ENCODE data around the gene CIB2.

CIB2 gene

DNA sequence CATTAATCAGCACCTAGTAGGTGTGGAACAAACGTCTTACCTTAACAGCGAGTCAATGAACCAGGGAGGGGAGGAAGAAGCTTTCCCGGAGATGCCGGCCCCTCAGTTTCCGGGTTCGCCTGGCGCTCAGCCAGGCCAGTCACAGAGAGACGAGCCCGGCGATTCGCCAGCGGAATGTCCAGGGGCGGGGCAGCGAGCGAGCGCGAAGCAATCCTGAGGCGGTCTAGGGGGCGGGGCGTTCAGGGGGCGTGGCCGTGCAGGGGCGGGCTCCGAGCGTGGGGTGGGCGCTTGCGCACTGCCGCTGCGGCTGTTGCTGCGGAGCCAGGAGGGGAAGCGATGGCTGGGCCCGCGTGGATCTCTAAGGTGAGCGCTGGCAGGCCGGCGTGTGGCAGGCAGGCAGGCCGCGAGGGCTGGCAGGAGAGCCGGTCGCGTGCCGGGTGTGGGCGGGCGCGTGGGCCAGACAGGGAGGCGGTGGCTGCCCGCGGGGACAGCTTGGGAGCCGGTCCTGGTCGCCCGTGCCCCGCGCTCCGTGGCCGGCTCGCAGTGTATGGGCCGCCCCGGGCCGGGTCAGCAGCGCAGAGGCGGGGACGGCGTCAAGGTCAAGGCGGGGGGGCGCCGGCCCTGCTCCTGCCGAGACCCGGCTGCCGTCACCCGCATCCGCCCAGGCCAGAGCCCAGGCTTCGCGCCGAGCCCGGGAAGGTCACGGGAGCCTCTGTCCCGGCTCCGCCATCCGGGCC, 18.0 kb upstream of the CIB2 start, which contains the start of gene IDH3A:
Gene IDH3A (plus strand): TSS at position 295 of the 737 bp plus-strand sequence. CDS start 42 bp downstream, at position 337.
- peak; percentile 94 for DNase-seq

DNA sequence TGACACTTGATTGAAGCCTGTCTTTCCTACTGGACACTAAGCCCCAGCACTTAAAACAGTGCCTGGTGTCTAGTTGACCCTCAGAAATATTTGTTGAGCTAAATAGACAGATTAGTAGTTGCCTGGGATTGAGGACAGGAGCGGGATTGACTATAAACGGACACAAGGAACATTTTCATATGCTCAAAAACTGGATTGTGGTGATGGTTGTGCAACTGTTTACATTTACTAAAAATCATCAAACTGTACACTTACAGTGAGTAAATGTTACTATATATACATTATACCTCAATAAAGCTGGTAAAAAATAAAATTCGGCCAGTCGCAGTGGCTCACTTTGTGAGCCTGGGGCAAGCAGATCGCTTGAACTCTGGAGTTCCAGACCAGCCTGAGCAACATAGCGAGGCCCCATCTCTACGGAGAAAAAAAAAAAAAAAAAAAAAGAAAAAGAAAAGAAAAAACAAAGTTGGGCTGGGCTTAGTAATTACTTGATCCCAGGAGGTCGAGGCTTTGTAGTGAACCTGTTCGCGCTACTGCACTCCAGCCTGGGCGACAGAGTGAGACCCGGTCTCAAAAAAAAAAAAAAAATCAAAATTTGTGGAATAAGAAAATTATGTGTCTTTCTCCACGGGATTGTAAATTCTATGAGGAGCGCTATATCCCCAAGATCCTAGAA, 17.3 kb upstream of the CIB2 start:
- no peak for DNase-seq

DNA sequence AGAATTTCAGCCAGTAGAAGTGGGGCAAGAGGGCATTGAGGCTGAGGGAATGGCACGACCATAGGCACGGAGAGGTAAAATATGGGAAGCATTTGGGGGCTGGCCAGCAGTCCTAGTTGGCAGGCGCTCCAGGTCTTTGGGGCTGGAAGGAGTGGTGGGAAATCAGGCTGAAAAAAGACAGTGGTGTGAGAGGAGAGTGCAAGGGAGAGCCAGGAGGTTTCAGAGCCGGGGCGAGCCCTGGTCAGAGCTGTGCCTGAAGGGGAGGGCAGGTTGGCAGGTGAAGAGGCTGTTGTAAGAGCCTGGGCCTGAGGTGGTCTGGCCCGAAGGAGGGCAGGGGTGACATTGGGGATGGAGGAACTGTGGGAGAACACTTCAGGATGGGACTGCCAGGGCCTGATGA, 16.3 kb upstream of the CIB2 start:
- no peak for DNase-seq

DNA sequence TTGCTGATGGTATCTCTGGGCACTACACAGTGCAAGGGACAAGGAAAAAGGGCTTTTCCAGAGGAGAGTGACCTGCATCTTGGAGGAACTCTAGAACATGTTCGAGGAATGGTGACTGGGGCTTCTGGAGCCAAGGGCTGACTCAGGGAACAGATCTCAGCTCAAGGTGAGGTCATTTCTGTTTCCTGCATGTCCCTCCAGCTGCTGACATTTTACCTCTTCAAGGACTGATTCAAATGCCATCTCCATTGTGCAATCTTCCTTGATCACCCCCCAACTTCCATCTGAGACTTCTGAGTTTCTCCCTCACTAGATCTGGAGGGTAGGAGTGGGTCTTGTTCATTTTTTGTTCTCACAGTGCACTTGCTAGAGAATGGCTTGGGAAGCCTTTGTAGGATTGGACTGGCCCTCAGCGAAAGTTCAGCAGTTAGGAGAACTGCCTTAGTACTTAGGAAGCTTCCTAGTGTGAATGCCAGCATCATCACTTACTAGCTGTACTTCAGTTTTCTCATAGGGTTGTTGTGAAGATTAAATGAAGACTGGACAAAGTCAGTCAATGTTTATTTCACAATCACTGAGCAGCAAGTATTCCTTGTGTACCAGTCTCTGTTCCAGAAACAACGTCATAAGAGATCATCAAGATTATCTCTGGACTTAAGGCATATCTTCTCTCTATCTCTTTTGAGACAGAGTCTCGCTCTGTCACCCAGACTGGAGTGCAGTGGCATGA, 15.3 kb upstream of the CIB2 start:
- peak; percentile 12 for DNase-seq

DNA sequence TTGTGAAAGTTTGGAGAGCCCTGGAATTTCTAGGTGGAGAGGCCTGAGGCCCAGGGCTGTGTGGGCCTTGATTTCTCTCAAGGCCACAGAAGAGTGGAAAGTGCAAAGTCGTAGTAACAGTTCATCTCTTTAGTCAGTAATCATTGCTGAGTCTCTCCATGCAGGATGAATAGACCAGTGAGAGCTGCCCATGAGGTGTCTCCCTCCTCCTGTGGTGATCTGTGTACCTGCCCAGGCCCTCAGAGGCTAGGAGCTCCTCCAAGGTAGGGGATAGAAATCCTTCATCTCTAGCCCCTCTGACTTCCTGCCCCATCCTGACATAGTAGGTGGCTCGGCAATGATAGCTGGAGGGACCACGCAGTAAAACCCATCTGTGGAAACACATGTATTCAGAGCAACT, 11.1 kb upstream of the CIB2 start:
- no peak for DNase-seq

DNA sequence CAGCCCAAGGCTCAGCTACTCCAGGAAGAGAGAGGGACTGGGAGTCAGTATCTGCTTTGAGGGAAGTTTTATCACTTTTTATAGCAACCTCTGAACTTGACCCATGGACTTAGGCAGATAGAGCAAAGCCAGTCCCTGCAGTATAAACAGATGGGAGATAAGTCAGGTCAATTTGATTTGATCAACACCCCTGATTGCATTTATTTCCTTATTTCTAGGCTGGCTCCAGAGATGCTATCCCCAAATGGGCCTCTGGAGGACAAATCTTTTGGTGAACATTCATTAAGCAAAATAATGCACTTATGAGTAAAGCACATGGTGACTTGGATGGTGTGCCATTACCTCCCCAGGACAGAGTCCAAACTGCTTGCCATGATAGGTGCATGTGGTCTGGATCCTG, 9.0 kb upstream of the CIB2 start:
- no peak for DNase-seq

DNA sequence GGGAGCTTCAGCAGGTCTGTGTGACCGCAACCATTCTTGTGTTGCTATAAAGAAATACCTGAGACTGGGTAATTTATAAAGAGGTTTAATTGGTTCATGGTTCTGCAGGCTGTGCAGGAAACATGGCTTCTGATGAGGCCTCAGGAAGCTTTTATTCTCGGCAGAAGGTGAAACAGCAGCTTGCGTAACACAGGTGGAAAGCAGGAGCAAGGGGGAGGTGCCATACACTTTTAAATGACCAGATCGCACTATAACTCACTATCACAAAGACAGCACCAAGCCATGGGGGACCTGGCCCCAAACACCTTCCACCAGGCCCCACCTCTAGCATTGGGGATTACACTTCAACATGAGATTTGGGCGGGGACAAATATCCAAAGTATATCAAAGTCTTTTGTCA, 8.3 kb upstream of the CIB2 start:
- no peak for DNase-seq

DNA sequence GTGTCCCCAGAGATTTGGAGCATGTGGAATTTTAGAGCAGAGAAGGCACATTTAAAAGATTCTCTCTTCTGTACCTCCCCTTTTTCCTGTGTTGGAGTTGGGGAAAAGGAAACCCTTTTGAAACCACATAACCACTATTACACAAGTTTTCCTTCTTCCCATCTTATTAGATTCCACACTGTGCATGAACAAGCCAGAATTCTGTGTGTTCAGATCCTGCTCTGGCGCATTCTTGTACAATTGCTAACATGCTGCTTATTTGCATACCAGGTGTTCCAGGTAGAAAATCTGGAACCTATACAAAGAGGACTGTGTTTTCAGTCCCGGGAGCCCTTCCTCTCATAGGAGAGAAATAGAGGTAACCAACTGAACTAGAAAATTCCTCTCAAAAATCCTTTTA, 2.6 kb upstream of the CIB2 start:
- no peak for DNase-seq

DNA sequence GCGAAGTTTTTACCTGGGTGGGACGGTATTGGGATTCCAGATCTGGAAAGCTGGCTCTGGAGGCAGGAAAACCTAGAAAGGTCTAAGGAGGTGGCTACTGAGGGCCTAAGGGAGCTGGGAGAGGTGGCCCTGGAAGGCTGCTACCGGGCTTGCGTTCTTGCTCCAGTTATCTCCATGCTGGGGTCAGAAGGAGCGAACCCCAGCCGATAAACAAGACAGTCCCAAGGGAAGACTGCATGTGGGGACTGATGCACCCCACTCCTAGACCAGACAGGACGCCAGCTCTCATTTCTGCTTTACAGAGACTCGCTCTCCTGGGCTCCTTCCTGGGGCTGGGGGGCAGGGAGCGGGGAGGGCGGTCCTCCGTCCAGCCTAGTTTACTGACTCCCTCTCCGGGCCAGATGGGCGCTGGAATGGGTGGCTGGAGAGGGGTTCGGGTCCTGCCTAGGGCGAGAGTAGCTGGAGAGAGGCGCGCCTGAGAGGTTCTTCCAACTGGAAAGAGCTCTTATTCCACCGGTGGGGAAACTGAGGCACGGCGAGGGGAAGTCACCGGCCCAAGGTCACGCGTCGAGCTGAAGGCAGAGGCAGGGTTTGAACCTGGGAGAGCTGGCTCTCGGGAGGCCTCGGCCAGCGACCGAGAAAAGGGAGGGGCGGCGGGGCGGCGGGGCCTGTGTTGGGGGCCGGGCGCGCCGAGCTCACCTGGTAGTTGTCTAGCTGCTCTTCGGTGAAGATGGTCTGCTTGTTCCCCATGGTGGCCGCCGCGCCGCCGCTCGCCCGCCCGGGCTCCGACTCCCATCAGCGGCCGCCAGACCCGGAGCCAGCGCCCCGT, 565 bp downstream of the CIB2 start:
- DNase-seq = no peak

DNA sequence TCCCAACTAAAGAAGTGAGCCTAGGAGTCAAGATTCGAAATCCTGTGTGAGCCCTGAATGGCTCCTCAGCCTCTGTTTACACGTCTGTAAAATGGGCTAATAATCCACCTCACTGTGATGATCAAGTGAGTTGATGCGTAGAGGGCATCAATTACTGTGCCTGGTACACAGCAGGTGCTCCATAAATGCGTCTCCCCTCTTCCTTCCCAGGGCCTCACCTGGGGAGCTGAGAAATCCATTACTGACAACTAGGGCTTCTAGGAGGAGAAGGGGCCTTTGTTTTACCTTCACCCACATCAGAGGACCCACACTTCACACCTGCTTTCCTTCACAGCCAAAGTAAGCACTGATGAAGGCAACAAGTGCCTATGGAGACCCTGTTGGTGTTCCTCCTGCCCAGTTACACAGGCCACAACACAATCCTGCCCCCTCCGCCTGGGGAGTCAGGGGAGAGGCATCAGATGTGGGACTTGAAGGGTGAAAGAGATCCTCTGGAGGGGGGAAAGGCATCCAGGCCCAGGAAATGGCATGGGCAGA, 1.4 kb downstream of the CIB2 start:
- DNase-seq = no peak

DNA sequence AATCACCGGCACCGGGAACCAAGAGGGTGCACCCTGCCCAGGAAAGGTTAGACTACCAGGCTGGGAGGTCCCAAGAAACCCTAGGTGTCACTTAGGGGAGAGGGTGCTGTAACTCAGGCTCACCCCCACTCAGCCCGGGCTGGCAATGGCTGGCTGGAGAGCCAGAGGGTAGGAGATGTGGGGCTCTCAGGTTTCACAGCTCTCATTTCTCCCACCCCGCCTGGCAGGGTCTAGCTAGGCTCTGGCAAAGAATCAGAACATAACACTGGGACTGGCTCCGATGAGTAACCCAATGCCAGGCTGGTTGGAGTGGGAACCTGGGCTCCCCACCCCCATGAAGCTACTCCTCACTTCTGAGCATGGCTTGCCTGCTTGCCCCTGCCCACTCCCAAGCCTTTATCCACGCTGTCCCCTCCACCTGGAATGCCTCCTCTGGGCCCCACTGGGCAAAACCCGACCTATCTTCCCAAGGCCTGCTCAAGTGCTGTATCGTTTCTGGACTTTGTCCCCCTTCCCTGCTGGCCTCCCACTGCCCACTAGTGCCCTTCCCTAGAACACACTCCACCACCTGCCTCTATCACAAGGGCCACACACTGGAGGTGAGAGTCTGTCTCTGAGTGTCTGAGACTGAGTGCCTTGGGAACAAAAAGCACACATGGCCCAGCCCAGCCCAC, 2.0 kb downstream of the CIB2 start:
- DNase-seq = no peak

DNA sequence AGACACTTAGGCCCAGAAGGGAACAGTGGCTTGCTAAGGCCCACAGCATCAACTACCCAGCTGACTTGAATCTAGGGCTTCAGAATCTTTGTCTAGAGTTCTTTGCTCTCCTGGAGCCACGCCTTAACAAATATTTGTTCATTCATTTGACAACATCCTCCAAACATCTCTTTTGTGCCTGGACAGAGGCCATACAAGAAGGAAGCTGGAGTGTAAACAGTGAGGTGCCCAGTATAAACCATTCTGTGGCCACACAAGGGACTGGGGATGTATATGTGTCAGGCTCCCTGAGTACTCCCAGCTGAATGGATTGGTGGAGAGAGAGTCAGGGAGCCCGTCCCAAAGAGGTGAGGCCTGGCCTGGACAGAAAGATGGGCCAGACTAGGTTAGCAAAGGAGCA, 3.4 kb downstream of the CIB2 start:
- no peak for DNase-seq

DNA sequence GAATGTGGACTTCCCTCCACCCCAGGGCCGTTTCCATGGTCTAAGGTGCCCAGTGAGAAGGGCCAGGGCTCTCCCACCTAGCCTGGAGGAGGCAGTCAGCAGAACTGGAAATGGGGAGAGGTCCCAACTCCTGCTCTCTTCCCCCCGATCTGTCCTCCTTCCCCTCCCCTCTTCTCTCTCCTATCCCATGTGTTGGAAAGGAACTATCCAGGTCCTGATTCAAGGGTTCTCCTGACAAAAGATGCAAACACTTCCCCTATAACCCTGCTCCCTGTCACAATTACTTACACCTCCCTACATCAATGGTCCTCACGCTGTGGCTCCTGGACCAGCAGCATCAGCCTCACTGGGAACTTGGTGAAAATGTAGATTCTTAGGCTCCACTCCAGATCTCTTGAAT, 6.0 kb downstream of the CIB2 start:
- no peak for DNase-seq

DNA sequence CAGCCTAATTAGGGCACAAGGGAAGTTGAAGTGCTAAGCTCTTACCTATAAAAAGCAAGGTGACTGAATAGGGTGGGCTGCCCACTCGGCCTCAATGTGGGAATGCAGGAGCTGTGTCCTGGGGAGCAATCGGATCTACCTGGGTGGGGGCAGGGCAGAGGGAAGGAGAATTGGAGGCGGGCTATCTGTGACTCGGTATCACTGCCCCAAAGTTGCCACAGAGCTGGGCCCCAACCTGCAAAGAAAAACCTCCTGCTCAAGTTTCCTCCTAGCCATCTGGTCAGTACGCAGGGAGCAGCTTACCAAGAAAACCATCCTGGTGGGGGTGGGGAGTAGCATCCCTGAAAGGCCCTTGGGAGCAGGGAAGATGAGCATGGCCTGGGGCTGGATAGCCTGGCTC, 10.7 kb downstream of the CIB2 start:
- DNase-seq = no peak

DNA sequence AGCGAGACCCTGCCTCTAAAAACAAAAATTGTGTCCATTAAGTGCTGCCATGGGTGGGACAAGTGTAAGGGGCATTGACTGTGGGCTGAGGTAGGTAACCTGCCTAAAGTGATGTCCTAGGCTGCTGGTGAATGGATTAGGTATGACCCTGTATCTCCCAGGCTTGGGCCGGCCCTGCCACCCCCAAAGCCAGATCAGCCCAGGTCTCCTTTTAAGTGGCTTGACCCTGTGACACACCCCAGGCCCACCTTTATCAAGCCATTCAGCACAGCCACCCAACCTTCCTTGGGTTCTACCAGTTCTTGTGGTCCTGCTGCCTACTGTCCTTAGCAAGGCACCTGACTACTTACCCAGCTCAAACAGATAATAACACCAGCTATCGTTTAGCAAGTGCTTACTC, 18.7 kb downstream of the CIB2 start:
- no peak for DNase-seq

DNA sequence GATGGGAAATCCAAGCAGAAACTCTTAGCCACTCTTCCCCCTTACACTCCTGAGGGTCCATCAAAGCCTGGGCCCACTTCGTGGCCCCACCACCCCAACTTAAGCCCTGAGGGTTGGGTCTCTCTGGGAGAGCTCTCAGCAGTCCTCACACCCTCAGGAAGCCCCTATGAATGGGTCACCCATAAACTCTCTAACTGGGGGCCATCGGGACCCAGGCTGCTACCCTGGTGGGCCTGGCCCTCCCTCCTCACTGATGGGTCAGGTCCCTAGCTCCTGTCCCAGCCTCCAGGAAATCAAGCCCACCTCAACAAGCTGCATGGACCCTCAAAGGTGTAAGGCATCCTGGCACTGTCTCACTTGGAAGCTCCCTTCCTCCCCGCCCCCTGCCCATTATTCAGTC, 19.5 kb downstream of the CIB2 start:
- no peak for DNase-seq

DNA sequence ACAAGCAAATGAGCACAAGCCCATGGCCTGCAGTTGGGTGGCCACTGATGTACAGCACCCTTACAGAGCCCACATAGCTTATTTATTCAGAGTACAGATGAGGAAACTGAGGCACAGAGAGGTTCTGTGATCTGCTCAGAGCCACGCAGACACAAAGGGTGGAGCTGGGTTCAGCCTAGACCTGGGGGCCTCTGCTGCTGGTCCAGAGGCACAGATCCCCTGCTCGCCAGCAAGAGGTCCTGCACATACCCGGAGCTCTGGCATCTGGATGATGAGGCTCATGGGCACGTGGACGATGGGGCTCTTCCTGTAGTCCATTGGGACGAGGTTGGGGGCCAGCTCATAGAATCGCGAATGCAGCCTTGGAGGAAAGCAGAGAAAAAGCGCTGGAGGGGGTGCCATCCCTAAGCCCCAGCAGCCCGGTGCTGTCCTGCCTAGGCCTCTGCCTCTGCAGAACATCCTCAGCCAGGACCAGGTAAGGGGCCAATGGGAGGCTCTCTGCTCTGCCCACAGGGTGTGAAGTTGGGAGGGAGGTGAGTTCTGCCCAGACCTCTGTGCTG, 20.2 kb downstream of the CIB2 start:
- DNase-seq = no peak

DNA sequence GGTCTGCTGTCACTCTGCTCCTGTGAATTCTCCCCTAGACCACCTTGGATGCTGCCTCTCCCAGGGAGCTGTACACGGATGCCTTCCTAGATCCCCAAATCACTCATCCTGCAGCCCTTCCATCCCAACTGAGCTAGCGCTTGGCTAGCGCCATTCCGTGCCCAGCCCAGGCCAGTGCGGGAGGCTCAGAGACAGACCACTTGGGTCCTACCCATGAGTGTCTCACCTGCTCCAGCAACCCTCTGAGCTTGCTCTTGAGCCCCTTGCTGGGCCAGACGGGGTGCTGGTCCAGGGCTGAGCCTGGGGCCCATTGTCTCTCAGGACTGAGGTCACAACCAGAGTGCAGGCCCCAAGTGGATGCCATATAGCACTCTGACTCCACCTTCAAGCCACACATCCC, 21.1 kb downstream of the CIB2 start:
- DNase-seq = no peak

DNA sequence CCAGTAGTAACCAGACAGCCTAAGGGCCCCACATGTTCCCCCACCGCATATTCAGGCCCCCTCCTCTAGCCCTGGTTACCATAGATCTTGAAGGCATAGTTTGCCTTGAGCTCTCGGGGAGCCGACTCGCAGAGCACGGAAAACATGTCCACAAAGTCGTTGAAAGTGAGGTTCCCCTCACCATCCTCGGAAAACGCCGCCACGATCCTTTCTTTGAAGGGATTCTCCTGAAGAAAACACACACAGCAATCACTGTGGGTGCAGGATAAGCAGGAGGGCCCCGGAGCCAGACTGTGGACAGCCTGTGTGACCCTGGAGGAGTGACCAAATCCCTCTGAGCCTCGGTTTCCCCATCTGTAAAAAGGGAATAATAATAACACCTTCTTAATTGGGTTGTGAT, 22.1 kb downstream of the CIB2 start:
- DNase-seq = no peak

DNA sequence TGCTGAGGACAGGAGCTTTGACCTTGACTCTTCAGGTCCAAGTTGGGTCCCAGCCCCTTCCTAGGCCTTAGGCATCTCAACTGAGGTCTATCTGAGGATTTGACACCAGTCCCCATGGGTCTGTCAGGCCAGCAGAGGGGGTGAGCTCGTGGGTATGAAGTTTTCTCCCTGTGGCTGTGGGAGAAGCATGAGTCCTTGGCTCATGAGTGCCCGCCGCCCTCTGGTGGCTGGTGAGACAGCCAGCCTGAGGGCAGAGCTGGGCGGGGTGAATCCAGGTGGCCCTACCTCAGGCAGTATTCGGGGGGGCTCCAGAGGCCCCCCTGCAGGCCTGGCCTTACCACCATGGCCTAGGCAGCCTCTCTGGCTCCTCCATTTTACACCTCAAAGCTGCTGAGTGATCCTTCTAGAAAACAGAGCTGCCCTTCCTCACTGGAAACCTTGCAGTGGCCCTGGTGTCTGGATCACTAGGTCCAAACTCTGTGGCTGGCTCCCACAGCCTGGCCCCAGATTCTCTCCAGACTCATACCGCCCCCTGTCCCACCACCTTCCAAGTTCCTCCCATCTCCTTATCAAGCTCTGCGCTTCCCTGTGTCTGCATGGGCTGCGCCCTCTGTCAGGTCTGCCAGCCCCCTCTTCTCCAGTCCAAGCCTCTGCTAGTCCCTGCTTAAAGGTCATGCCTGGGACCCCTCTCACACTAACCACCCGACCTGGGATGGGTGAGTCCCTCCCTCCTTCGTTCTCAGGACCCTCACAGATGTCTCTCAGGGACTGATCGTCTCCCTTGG, 22.8 kb downstream of the CIB2 start:
- DNase-seq = peak; percentile 89

DNA sequence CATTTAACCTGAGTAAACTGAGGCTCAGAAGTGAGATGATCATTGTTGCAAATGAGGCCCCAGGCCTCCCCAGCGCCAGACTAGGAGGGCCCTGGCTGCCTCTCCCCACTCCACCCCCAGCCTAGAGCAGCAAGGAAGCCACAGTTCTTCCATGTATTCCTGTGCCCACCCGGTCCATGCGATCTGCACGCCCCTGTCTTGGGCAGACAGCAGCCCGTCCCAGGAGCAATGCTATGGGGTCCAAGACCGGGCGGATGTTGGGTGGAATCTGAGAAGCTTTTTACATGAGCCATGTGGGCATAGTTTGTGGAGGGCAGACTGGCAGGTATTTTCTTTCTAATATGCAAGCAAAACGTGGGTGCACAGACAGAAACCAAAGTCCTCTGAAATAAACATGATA, 23.8 kb downstream of the CIB2 start:
- DNase-seq = no peak

All from MV-4-11 (cell line).